ENCODE measurements around the gene POLR1H.
"Not testable (repeated sequence)": the region's sequence is repeated elsewhere in the genome, so short reads cannot be mapped to it uniquely, and the experiment has no call there.

DNA sequence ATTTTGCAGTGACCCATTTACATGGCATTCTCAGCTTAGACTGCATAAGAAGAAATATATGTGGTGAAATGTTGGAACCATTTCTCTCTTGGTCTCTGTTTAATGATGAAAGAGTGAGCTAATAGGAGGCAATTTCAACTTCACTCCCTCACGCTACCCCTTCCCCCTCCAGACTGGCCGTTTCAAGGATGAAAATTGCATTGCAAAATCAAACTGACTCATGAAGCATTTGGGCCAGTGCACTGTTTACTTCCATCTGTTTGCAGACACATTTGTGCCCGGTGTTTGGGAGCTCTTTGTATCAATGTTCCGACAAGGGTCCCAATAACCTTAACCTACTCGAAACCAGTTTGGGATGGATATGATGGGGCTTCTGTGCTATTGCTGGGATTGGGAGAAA is 27.6 kb upstream of the POLR1H start:
- TF ChIP-seq CTCF (IDR thresholded peaks at IDR 0.05; ENCODE audit: insufficient read depth, low read length, poor library complexity, severe bottlenecking); EZH2phosphoT487 (conservative IDR thresholded peaks at IDR 0.05; ENCODE audit: low read length): not testable (repeated sequence)

All from SU-DHL-6 (cell line).